Medulla oblongata (tissue), 1 donor: Measurements from ENCODE around the gene DCUN1D5.
A peak's percentile ranks its signal among the peaks of the same experiment; 100 is the strongest.
"Not testable (repeated sequence)": the region's sequence is repeated elsewhere in the genome, so short reads cannot be mapped to it uniquely, and the experiment has no call there.

Experiments
- DNase-seq: peaks from one replicate; pipeline ENCODE4 v3.0.0-alpha.2; 2015; ENCODE audit errors: extremely low spot score

DCUN1D5 gene

GRCh38 chr11:103055221-103055890 is 36.6 kb downstream of the DCUN1D5 start:
- DNase-seq = peak; percentile 61

GRCh38 chr11:103053997-103054396 is 38.0 kb downstream of the DCUN1D5 start:
- DNase-seq = no peak

GRCh38 chr11:103051981-103052380 is 40.0 kb downstream of the DCUN1D5 start:
- DNase-seq = no peak

GRCh38 chr11:103051151-103051801 is 40.7 kb downstream of the DCUN1D5 start:
- no peak for DNase-seq

- DNase-seq = no peak
These were observed 41.6 kb downstream of the DCUN1D5 start for GRCh38 chr11:103050351-103050750.

DNA sequence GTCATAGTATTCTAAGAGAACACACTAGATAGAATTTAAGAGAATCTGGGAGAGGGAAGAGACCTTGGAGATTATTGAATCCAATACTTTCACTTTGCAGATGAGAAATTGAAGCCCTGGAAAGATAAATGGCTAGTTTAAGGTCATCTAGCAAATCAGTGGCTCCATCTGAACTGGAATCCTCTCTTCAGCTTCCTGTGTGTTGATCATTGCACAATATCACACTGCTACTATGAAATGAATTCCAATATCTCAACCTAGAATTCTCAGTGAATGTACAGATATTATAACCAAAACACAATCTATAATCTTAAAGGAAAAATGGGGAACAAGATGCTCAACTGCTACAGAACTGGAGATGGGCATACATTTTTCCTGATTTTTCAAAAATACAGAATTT is 44.1 kb downstream of the DCUN1D5 start:
- no peak for DNase-seq

DNA sequence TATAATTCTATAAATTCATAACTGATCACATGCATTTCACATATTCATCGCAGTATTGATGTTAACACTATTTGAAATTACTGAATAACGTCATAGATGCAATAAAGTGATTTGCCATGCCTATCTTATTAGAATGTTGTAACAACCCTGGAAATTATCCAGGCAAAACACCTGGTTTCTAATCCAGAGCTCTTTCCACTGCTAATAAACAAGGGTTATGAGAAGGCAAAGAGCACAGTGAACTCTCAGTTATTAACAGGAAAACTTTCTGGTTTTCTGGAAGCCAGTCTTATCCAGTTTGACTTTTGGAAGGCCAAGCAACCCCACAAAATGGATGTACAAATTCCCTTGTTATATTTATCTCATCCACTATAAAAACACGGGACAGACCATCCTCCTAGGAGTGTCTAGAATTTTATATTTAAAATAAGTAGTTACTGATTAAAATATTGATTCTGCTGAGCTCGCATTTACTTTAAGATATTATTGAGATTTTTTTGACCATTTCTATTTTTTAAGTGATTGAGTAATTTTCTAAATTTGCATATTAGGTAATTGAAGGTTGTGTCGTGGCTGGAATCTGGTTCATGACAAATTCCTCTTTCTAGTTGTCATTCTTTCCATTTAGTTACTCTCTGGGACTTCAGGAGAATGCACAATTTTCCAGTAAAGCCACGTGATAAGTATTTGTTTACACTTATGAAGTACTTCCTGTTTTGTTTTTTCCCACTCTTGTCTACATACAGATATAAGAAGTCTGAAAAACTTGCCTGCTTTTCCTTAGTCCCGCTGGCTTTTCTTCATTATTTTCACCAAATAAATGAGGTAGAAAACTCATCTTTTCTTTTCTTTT is 47.9 kb downstream of the DCUN1D5 start:
- no peak for DNase-seq

GRCh38 chr11:103042161-103042560 is 49.8 kb downstream of the DCUN1D5 start:
- no peak for DNase-seq

- peak; percentile 71 for DNase-seq
These were observed 56.0 kb downstream of the DCUN1D5 start for GRCh38 chr11:103035791-103036434.

DNA sequence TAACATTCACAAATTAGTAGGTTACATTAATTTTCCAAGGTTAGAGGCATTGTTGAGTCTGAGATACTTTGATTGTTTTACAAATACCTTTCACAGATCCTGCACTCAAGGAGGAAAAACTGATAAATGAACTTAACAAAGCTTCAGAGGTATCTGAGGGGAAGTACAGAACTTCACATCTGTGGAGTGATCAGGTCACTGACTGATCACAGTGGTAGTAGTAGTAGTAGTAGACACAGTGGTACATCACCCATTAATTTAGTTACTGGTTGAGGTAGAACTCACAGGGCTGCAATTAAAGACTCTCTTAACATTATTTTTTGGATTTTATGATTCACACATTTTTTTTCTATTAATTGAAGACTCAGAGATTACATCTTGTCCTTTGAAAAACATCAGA is 56.7 kb downstream of the DCUN1D5 start:
- no peak for DNase-seq

DNA sequence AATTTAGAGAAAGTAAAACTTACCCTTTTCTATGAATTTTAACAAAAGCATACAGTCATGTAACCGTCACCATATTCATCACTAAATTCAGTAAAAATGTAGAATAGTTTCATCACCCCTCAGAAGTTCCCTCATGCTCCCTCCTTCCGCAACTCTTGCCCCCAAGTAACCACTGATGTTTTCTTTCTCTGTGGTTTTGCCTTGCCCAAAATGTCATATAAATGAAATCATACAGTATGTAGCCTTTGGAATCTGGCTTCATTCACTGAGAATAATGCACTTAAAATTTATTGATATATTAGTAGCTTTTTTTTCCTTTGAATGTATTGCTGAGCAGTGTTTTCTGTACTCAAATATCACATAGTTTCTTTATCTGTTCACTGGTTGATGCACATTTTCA is 60.1 kb downstream of the DCUN1D5 start:
- no peak for DNase-seq

DNA sequence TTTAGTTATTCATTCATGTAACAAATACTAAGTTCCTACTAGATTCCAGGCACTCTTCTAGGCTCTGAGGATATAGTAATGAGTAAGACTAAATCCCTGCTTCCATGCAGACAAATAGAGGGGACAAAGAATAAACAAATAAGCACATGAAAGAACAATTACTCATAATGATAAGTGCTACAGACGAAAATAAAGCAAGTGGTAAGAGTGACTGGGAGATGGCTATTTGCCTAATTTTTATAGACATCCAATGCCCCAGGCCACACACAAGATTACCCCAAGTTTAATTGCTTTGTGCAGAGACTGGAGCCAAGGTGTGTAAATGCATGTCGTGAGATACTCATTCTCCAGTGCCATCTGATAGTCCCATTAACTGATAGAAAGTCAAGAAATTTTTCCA is 62.6 kb downstream of the DCUN1D5 start:
- no peak for DNase-seq

DNA sequence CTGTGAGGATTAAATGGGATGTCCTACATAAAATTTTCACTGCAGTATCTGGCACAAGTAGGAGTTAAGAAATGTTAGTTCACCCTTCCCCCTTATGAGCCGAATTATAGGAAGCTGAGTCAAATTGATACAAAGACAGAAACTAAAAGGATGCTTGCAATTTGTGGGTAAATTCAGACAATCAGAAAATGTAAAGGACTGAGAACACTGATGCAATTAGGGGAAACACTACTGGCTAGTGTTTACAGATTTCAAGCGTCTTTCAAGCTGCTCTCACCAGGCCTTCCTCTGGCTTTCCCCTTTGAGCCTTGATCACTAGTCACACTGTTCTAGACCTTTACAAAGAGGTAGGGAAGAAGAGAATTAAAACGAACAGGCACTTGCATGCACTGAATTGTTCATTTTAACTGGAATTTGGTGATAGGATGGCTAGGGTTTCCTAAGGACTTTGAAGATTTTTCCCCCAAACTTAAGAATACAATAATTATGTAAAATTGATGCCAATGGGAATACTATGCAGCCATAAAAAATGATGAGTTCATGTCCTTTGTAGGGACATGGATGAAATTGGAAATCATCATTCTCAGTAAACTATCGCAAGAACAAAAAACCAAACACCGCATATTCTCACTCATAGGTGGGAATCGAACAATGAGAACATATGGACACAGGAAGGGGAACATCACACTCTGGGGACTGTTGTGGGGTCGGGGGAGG is 63.5 kb downstream of the DCUN1D5 start:
- not testable (repeated sequence) for DNase-seq

GRCh38 chr11:103024086-103024485 is 67.9 kb downstream of the DCUN1D5 start:
- no peak for DNase-seq

DNA sequence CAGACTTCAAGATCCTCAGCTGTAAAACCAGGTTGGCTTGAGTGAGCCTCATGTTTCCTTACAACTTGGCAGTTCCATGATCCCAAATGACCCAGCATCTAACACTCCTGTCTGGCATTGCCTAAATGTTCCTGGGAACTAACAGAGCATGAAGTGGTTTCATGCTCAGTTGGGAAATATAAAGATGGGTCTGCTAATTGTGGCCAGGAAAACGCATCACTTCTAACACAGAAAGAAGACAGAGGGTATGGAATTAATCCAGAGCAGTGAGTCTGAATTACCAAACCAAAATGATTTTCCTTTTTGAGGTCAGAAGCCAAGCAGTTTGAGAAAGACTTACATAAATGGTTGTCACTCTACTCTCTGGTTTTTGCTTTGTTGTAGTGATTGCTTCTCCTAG is 75.9 kb downstream of the DCUN1D5 start:
- DNase-seq = no peak

DNA sequence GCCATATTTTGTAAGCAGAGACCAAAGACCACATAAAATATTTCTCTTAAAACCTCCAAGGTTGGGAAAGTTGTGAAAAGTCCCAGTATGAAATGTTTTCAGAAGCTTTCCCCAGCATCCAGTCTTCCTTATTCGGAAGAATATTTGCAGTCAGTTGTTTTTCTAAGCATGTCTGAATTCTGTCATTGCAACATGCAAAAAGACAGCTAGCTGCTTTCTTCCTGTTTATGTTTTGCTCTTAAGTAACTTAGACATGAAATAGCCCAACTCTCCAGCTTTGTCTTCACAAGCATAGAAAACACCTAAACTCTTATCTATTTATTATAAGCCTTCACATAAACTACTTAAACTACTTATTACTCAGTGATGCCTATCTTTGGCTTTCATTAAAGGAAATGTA is 78.5 kb downstream of the DCUN1D5 start:
- no peak for DNase-seq
